ENCODE measurements around the gene FGD3.

Gene FGD3

DNA sequence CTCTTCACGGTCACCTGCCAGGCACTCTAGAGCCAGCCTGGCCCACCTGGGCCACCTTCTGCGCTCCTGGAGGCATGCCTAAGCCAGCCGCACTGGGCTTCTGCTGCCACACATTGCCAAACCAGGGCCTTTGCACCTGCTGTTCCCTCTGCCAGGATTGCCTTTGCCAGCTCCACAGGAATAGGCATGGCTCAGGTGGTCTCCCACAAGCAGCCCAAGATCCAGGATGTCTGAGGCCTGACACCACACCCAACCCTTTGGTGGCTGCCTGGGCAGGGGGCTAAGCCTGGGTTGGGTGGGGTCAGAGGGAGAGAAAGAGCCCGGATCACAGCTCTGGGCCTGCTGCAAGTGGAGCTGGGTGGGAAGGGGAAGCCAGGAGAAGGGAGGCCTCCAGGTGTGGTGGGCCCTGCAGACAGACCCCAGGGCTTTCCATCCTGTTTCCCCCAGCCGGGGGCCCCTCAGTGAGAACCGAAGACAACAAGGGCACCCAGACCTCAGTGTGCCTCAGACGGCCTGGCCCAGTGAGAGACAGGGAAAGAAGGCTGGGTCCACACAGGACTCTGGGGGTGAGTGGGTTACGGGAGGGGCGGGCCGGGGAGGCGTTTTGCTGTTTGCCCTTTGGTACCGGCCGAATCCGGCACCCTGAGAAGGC, 110.5 kb downstream of the FGD3 start:
- DNase-seq: no peak

DNA sequence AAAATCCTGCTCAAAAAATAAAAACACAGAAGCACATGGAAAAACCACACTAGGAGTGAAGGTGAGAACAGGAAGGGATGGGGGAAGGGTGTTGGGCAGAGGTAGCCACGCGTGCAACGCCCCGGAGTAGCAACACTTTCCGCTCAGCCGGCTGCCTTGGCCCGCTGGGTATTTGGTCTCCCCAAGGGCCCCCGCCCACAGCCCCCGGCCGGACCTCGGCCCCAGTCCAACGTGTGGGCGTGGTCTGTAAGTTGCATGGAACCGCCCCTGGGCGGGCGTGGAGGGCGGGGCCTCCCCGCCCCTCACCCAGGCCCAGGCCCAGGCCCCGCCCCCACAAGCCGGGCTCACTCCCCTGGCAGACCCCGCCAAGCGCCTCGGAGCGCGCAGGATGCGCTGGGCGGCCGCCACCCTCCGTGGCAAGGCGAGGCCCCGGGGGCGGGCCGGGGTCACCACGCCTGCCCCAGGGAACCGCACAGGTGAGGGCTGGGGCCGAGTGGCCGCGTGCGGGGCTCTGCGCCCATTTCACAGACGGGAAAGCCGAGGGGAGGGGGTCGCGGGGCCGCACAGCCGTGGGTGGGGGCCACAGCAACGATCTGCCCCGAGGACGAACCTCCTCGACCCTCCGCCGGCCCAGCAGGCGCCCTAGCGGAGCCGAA, 111.2 kb downstream of the FGD3 start, which contains the start of gene SUSD3:
Gene SUSD3 (plus strand): TSS at position 347 of the 656 bp plus-strand sequence. CDS start 42 bp downstream, at position 389.
- no peak for DNase-seq

DNA sequence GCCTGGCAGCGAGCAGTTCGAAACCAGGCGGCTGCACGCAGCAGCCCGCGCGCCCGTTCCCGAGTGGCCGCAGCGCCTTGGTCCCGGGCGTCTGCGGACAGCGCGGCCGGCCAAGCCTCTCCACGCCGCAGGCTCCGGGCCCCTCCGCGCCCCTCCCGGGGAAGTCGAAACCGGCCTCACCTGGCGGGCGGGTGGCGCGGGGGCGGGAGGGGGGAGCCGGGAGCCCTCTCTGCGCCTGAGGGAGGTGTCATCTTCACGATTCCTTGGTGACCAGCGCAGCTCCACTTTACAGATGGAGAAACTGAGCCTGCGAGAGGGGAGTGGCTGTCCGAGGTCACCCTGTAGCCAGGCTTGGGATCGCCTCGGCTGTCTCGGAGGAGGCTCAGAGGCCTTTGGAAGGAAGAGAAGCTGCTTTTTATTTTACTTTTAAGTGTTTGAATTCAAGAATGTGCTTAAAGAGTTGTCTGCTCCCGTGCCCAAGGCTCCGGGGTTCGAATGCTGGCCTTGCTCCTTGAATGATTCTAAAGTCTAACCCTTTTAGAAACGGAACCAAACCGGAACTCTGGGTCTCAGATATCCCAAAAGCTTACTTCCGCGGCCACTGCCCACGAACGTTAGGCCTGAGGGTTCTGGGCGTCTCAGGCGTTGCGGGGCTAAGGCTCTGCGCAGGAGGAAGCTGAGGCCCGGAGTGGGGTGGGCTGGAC, 111.8 kb downstream of the FGD3 start:
- no peak for DNase-seq

DNA sequence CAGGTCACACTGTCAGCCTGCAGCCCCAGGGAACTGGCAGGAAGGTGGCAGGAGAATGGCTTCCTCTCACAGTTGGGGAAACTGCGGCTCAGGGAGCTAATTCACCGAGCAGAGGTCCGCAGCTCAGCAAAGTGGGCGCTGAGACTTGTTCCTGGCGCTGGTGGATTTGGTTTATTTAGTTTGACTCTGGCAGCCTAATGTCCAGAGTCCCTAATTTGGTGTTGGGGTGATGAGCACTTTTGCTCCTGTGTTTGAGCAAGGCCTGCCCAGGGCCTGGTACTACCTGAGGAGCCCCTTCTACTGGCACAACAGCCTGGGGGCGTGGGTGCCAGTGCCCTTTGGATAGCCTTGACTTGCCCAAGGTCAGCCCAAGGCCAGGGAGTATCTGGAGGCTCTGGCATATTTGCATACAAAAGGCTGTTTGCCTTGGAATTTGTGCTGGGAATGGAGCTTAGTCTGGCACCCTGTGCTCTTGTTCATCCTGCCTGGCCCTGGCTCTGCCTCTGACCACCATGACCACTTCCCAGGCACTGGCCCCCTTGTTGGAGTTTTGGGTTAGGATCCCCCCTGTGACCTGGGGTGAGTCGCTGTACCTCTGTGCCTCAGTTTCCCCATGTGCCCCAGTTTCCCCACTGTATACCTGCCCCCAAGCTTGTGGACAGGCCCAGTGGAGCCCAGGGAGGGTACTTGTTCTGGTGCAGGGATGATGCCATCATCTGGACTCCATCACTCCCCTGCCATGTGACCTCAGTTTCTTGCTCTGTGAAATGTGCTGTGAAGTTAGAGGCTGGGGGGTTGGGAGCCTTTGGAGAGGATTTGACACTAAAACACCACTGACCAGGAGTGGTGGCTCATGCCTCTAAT, 112.6 kb downstream of the FGD3 start:
- DNase-seq: no peak

DNA sequence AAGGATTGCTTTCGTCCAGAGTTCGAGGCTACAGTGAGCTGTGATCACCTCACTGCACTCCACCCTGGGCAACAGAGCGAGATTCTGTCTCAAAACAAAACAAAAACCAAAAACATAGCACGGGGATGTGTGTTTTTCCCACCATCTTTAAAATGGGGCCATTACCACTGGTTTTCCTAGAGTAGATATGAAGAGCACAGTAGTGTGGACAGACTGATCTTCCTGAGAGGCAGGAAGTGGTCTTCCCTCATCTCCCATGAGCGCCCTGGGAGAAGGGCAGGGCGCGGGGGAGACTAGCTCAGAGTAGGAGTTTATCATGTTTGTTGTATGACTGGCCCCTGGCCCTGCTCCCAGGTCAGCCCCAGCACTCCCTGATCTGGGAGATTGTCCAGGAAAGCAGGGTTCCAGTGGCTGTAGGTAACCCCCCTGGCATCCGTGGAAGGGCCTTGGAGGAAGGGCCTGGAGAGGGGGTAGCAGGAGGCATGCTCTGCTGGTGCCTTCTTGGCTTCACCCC, 113.5 kb downstream of the FGD3 start:
- no peak for DNase-seq

DNA sequence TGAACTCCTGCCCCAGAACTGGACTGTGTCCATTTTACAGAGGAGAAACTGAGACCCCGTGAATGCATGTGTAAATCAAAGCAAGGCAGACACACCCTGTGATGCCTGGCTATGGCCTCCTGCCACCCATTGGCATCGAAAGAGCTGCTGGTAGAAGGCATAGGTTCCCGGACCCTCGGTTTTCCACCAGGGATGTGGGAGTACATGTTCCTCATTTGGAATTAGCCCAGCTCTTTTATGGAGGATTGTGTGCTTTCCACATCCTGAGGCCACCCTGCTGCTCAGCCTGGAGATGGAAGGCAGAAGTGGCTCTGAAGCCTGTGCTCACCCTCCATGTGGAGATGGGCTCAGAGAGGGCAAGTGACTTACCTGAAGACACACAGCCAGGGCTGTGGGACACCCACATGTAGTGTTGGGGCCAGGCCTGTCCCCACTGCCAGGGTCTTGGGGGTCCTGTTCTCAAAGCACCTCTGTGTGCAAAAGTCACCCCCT, 114.0 kb downstream of the FGD3 start:
- no peak for DNase-seq

DNA sequence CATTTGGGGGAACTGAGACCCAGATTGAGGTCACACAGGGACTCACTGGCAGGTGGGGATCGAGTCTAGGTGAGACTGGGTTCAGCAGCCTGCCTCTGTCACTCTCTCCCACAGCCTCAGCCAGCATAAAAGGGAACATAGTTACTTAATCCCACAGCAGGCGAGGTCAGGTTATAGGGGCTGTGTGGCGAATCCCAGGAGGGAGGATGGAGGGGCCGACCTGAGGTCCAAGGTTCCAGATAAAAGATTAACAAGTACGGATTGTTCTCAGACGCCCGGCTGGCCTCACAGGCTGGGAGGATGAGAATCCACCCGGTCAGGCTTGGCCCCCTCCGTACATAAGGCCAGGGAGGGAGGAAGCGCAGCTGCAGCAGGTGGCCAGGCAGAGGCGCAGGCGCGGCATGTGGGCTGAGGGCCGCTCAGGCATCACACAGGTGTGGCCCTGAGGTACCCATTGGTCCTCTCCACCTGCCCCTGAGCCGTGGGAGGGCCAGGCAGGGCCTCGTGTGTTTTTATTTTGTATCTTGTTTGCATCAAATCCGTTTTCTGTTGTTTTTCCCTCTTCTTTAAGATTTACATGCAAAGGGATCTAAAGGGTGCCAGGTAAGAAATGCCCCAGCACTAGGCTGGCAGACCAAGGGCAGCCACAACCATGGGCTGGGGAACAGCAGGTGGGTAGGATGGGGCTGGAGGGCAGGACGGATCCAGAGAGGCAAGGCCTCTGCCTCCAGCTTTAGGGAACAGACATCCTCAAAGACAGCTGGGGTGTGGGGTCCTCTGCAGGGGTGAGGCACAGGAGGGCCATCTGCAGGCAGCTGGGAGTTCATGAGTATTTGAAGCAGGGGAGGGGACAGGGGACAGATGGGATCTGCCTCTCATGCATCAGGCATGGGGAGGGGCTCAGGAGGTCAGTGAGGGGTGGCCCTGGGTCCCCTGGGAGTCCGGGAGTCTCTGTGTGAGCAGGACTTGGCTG, 114.8 kb downstream of the FGD3 start:
- no peak for DNase-seq

DNA sequence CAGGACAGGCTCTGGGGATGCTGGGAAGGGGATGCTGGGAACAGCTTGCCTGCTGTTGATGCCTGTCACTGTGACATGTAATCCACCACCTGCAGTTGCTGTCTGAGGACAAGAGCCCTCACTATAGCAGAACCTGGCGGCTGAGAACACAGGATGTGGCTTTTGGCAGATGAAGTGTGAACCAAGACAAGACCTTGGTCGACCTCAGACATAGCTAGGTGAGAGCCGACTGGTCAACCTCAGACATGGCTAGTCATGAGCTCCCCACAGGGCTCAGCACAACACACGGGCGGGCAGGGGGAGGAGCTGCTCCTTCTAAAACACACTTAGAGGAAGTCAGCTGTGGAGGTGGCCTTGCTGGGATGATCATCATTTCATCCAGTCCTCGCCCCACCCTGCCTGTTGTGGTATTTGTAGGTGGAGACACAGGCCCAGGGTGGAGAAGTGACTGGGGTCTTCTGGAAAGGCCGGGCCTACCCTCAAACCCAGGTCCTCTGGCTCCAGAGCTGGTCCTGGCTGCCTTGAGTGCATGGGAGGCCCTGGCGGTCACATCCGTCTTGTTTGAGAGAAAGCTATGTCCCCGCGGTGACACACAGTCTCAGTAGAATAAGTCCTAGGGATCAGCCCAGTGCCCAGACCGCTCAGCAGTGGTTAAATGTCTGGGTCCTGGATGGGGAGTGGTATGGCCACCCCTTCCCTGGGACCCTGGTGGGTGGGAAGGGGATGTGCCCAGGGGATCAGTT, 117.2 kb downstream of the FGD3 start:
- no peak for DNase-seq

DNA sequence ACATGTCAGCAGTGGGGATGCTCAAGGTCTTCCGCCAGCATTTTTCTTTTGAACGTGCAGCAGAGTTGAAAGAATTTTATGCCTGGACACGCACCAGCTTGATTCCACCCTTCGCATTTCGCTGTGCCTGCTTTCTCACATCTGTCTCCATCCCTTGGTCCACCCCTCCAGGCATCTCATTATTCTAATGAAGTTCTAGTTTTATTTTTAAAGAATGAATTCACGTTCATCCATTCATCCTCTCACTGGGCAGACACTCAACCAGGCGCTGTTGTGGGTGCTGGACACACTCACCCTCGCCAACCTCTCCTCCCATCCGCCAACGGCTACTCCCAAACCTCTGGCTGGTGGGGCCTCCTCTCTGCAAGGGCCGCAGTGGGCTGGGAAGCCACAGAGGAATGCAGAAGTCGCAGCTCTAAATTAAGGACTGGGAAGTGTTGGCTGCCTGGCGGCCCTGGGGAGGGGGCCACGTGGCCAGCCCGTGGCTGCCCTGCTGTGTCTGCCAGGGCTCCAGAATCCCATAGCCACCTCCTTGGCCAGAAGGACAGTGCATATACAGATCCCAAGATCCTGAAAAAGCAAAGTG, 117.9 kb downstream of the FGD3 start:
- DNase-seq: no peak

DNA sequence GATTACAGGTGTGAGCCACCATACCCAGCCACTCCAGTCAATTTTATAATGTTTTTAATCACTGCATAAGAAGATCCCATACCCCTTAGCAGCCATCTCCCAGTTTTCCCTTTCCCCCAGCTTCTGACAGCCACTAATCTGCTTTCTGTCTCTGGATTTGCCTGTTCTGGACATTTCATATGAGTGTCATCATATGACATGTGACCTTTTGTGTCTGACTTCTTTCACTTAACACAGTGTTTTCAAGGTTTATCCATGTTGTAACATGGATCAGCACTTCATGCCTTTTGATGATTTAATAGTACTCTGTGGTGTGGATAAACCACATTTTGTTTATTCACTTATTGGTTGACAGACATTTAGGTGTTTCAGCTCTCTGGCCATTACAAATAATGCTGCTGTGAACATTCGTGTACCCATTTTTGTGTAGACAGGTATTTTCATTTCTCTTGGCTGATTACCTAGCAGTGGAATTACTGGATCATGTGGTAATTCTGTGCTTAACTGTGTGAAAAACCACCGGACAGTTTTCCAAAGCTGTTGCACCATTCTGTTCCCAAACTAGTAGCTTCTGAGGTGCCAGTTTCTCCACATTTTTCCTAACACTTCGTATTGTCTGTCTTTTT, 119.8 kb downstream of the FGD3 start:
- DNase-seq: no peak

DNA sequence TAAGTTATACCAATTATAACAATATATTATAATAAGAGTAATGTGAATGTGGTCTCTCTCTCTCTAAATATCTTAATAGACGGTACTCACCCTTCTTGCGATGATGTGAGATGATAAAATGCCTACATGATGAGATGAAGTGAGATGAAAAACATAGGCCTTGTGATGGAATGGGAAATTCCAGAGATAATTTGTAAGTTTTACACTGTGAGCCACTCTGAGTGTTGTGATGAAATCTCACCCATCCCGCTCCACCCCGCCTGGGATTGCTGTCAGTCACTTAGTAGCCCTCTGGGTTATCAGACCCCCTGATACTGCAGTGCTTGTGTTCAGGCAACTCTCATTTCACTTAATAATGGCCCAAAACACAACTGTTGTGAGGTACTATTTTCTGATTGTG, 121.6 kb downstream of the FGD3 start:
- DNase-seq: no peak

DNA sequence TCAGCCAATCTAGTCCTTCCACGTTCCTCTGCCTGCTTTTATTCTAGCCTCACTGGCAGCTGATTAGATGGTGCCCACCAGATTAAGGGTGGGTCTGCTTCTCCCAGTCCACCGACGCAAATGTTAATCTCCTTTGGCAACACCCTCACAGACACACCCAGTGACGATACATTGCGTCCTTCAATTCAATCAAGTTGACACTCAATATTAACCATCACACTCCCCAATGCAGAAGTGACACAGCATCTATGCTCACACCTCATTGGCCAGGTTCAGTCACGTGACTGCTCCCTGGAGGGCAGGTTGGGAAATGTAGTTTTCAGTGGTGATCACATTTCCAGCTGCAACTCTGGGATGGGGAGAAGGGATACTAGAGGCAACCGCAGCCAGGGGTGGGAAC, 124.1 kb downstream of the FGD3 start:
- DNase-seq: no peak

DNA sequence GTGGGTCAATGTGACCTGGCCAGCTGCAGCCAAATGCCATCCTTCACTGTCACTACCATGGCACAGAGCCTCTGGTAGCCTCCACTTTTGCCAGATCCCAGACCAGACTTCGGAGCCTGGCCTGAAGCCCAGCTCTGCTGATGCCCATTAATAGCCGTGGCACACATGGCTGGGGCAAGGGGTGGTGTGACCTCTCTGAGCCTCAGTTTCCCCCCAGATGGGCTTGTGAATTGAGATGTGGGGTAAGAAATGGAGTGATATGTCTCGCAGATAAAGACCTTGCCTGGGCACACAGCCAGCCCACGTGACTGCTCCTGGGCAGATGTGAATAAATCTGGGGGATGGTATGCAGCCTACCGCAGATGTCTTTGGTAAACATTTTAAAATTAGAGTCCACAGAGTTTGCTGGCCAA, 125.1 kb downstream of the FGD3 start:
- no peak for DNase-seq

DNA sequence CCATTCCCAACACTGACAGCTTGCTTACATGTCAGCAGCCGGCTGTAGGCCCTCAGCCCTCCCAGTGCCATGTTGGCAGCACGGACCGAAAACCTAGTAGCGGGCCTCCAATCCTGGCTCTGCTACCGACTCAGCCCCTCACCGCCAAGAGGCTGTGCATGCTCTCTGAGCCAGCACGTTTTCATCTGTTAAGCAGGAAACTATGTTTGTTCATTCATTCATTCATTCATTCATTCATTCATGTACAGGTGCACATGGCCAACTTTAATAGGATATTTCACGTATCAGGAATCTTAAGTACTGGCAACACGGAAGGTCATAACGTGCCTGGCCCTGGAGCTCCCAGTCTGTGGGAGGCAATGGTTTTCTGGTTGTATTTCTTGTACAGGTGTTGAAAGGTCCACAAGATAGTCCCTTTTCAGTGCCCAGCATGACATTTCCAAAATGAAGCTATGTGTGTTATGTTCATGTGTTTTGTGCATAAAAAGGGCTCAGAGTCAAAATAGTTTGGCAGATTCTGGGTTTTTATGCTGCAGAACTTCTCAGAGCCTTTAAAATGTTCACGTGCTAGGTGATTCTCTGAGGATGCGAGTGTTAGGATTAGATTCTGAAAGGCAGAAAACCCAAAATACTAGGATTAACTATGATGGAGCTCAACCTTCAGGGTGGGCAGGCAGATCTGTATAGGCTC, 128.9 kb downstream of the FGD3 start:
- DNase-seq: no peak

DNA sequence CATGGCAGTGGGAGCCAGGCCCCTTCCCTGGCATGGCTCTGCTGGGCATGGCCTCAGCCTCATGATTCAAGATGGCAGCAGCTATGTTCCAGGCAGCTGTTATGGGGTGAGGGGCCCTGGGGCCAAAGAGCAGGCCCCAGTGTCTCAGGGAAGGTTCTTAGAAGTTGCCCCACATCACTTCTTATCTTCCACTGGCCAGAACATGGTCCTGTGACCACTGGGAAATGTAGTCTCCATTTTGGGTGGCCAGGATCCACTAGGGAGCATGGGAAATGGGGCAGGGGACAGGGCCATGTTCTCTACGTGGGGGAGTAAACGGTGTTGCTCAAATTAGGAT, 129.4 kb downstream of the FGD3 start:
- DNase-seq: no peak

DNA sequence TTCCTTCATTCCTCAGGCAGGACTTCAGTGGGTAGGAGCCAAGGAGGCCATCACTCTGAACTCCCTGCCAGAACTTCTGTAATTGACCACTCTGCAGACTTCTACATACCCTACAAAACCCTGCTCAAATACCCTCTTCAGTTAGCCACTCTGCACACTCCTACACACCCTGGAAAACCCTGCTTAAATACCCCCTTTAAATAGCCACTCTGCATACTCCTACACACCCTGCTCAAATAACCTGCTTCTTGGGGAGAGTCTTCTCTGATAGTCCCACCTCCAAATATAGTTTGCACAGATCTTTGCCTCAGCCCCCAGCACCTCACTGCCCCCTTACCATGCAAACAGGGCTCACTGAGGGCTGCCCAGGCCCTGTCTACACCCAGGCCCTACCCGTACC, 130.0 kb downstream of the FGD3 start:
- DNase-seq: no peak

DNA sequence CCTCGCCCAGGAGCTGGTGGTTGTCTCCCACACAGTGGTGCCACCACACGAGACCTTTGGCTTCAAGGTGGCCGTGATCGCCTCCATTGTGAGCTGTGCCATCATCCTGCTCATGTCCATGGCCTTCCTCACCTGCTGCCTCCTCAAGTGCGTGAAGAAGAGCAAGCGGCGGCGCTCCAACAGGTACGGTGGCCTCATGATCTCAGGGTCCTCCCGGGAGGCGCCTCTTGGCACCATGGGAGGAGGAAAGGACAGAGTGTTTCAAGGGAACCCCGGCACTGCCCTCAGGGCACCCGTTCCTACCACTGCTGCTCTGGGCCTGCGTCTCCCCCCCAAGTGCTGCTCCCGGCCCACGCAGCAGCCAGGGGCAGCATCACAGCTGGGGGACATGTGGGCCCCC, 130.5 kb downstream of the FGD3 start:
- DNase-seq: no peak

DNA sequence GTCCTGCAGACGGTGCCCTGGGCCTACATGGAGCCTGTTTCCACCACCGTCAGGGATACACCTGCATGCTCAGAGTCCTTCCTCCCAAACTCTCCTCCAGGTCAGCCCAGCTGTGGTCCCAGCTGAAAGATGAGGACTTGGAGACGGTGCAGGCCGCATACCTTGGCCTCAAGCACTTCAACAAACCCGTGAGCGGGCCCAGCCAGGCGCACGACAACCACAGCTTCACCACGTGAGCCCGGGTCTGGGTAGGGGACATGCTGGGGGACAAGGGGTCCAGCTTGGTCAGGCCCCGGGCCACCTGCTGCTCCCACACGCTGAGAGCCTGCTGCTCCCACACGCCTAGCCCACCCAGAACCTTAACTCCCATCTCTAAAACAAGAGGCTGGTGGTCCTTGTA, 132.0 kb downstream of the FGD3 start:
- DNase-seq: no peak

DNA sequence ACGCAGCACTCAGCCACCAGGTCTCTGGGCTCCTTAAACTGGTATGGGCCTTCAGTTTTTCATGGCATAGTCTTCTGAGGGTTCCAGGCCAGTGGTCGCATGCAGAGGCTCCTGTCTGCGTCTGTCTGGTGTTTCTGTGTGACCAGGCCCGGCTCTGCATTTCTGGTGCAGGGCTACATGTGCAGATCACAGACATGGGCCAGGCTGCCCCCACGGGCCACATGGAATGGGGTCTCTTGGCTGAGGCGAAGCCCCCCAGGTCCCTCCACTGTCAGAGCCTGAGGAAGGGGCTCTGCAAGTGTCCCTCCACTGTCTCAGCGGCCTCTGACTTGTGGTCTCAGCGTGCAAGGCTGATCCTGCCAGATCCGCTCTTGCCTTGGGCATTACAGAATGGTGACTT, 133.1 kb downstream of the FGD3 start:
- no peak for DNase-seq

Data from cerebellar nuclear complex (tissue), 1 donor.